HG03097 (cell line): ENCODE results near the gene CD226.
A peak's percentile ranks its signal among the peaks of the same experiment; 100 is the strongest.
"Not testable (repeated sequence)": the region's sequence is repeated elsewhere in the genome, so short reads cannot be mapped to it uniquely, and the experiment has no call there.

Source experiments
- ATAC-seq: cut with Tn5 transposase; IDR thresholded peaks from one replicate; pipeline ENCODE4 v1.9.1; 2021; ENCODE audit not compliant: unreplicated experiment, low FRiP score

Gene CD226

DNA sequence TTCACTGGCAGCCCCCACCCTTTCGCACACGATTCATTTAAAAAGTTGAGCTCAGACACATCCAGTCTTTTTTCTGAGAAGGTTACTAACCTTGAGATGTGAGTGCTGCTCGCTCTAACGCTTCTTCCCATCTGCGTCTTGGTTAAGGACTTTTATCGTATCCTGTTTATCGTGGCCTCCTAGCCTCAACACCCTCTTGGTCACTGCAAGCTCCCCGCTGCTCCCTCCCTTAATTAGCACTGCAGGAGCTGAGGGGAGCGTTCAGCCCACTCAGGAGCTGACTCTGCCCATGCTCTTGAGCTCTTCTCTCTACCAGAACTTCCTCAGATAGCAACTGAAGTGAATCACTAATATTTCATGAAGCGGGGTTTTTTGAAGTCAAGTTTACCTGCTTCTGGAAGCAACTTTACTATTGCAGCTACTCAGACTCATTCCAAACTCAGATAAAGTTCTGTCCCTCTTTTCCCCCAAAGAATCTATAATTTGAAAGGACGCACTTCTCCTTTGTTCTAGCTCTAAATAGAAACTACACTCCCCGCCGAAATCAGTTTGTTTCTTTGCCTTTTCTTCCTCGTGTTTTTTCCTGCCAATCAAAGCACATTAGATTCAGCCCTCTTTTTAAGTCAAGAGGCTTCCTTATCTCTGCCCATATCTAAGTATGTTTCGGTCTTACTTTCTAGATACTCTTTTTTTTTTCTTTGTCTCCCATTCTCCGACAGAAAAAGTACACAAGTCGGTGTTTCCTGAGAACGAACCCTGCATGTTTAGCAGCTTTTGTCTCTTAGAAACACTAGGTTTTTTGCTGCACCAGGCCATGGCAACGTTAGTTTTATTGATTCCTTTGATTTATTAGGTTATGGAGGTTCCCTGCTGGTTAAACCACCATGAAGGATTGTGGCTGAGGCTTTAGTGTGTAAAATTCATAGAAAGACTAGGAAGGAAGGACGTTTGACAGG lies 9.3 kb upstream of the CD226 start:
- ATAC-seq, result no peak

DNA sequence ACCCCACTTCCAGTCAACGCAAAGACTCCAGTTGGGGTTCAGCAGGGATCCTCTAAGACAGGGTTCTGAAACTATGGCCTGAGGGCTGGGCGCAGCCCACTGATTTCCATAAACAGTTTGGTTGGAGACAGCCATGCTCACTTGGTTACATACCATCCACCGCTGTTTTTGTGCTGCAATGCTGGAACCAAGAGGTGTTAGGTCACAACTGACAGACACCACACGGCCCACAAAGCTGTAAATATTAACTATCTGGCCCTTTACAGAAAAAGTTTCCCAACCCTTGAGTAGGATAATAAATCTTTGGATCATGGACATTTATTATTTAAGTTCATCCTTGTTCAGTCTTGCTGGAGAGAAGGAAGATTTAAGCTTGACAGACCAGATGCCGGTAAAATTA lies 8.4 kb upstream of the CD226 start:
- no peak for ATAC-seq

DNA sequence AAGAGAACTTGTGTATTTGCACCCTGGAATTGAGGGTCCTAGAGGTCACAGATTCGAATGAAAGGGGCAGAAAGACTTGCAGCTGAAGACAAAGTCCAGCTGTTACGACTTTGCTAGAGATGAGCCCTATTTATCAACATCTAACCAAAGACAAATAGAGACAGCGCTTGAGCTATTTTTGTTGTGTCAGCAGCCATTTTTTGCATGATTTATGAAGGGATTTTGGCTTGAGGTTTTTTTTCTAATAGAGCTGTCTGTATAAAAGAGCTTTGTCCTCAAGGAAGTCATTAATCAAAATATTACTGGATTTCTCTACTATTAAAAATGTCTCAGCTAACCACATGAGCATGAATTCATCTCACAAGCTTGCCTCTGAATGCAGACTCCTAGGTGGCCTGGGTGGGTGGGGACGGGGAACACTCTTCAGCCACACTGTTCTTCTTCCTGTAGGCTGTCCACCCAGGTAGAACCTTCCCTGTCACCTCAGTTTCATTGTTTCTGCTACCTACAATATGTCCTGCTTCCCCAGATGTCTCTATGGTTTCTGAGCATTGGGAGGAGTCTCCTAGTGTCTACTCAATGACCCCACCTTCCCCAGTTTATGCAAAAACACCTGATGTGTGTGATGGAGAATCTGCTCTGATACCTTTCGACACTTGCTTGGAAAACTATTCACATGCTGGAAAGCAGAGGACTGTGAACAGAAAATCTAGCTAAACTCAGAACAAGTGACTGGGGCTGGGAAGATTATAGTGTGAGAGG lies 7.2 kb upstream of the CD226 start:
- ATAC-seq, result no peak

DNA sequence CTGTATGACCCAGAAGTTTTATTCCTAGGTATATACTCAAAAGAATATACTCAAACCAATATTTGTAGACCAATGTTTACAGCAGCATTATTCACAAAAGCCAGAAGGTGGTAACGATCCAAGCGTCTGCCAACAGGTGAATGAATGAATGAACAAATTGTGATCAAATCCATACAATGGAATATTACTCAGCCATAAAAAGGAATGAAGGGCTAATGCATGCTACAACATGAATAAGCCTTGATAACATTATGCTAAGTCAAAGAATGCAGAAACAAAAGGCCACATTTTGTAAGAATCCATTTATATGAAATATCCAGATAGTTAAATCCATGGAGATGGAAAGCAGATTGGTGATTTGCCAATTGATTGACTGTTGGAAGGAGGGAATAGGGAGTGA lies 5.5 kb upstream of the CD226 start:
- ATAC-seq, result no peak

DNA sequence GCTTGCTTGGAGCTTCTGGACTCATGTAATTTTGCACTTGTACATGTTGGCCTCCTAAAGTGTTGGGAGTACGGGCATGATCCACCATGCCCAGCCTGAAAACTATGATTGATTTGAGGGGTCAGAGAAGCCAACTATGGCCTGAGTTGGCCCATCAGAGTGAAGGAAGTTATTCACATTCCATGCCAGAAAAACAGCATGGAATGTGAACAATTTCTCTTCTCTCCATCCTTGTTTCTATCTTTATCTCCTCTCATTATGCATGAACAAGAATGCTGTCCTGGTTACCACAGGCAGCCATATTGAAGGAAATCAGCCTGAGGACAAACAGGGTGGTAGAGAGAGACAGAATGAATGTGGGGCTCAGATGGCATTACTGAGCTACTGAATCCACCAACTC lies 3.5 kb upstream of the CD226 start:
- ATAC-seq, result no peak

DNA sequence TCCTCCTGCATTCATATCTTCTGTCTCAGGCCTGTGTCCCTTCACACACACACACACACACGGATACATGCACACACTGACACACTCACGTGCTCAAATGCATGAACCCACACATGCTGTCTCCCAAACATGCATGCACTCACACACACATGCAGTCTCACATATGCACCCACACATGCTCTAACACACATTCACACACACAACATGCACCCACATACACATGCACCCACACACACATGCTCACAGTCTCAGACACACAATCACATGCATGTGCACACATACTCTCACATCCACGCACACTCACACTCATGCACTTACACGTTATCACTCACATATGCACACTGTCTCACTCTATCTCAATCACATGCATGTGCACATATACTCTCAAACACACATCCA lies 1.9 kb upstream of the CD226 start:
- ATAC-seq, result no peak

DNA sequence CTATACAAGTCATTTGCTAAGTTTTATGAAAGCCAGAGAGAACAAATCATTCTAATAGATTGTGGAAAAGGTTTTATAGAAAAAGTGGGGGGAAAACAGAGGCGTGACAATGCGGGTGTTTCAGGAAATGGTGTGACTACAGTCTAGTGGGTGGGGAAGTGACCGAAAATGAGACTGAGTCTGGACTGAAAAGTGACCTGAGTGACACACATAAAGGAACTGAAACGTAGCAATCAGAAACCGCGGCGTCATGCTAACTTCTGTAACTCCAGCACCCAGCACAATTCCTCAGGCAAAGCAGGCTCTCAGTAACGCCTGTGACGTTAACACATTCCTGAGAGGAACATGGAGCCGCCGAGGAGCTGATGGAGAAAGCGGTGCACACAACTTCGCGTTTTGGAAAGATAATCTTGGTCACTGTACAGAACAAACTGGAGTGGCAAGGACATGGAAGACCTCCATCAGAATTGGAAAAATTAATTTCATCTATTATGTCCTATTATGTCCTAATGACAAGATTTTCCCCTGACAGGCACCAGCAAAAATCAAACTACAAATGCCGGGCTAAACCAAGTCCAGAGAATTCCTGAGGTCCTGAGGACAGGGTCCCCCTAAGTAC lies 1.4 kb upstream of the CD226 start:
- ATAC-seq, result peak; percentile 94

DNA sequence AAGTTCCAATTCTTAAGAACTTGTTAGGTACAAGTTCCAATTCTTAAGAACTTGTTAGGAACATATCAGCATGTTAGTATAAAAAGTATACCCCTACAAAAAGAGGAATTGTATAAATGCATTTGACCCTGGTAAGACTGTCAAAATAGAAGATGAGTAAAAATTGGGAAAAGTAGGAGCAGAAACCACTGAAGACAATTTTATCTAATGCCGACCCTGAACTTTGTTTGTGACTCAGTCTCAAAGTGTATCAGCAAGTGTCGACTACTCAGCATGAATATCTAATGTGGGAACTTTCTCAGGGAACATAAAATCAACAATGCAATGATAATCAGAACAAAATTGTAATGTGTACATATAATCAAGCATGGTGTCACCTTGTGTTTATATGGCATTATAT lies 583 bp upstream of the CD226 start:
- no peak for ATAC-seq

DNA sequence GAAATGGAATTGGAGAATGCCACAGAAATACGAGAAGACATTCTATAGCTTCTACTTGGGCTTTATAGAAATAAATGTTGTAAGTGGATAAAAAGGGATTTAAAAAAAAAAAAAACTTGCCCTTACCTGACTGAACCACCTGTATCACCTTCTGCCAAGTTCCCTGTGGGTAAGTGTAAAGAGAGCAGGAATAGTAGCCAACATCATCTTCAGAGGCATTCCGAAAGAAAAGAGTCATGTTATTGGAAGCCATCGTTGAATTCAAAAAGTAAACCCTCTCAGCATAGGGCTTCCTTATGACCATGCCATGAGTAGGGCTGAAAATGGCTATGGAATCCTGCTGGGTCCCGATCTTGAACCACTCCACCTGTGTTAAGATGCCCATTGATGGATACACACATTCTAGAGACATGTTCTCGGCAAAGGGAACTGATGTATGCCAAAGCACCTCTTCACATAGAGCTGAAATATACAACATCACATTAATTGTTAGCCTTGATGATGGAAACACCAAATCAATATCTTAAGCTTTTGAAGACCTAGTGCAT lies 991 bp downstream of the CD226 start:
- ATAC-seq, result no peak

DNA sequence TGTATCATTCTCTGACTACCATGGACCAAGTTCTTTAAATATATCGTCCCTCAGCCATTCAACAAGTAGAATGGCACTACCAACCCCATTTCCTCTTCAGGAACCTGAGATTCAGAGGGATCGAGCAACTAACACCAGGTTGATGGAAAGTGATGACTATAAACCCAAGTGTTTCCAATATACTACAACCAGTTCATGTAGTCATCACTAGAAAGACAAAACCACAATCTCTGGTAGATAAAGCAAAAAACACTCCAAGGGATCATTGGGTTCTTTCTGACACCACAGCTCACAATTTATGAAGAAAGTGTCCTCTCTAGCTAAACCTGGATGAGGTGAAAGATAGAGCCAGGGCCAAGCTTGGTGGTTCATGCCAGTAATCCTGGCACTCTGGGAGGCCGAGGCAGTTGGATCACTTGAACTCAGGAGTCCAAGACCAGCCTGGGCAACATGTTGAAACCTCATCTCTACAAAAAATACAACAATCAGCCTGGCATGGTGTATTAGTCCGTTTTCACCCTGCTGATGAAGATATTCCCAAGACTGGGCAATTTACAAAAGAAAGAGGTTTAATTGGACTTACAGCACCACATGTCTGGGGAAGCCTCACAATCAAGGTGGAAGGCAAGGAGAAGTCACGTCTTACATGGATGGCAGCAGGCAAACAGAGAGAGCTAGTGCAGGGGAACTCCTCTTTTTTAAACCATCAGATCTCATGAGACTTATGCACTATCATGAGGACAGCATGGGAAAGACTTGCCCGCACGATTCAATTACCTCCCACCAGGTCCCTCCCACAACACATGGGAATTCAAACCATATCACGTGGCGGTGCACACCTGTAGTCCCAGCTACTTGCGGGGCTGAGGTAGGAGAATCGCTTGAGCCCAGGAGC lies 2.2 kb downstream of the CD226 start:
- no peak for ATAC-seq

DNA sequence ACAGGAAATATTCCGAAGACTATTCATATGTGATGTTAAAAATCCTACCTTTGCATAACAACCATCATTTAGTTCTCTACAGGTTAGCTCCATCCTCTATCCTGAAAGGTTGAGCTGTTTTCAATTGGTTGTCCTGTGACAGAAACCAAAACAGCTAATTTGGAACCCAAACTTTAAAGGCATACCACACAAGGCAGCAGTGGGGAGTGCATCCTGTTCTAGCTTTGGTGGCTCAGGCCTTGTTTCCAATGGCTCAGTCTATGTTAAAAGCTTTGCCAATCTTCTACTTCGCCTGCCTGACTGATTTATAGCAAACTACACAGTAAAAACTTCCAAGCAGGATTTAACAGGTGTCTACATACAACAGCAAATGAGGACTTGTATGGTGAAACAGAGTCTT lies 3.2 kb downstream of the CD226 start:
- ATAC-seq, result no peak

DNA sequence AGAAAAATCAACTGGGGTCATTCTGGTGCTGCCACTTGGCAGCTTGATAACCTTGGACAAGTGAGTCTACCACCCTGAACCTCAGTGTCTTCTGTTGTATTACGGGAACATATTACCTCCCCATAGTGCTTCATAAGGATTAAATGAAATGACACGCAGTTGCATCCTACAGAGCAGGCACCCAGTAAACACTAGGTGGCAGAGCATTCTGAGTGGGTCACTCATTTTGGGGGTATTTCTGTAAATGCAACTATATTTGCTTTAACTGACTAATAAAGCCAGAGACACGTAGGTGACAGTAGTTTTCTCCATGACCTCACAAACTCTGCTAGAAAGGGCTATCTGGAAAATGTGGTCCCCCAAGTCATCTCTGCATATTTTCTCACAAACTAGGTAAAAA lies 4.7 kb downstream of the CD226 start:
- no peak for ATAC-seq

DNA sequence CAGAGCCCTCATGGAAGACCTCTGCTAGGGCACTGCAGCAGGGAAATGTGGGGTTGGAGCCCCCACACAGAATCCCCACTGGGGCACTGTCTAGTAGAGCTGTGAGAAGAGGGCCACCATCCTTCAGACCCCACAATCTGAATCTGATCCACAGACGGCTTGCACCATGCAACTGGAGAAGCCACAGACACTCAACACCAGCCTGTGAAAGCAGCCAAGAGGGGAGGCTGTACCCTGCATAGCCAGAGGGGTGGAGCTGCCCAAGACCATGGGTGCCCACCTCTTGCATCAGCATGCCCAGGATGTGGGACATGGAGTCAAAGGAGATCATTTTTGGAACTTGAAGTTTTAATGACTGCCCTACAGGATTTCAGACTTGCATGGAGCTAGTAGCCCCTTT lies 6.5 kb downstream of the CD226 start:
- ATAC-seq, result no peak

DNA sequence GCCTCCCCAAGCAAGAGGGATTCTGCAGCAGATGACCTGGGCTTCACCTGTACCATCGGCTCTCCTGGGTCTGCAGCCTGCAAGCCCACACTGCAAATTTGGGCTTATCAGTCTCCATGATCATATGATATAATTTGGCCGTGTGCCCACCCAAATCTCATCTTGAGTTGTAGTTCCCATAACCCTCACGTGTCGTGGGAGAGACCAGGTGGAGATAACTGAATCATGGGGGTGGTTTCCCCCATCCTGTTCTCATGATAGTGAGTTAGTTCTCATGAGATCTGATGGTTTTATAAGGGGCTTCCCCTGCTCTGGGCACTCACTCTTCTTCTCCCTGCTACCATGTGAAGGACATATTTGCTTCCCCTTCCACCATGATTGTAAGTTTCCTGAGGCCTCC lies 7.9 kb downstream of the CD226 start:
- ATAC-seq, result not testable (repeated sequence)

DNA sequence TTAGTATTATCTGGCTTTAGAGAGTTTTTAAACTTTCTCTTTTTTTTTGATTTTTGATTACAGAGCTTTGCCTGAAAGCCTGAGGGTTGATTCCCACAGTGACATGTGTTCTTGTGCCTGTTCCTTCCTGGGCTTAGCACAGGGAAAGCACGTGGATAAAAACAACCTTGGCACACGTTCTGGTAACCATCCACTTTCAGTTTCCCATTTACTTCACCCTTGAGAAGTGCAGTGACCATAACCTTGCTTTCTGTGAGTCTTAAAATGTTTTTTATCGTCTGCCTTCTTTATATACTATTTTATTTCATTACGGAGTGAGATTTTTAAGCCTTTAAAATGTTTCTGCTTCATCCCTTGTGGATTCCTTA lies 11.5 kb downstream of the CD226 start:
- ATAC-seq, result peak; percentile 48

DNA sequence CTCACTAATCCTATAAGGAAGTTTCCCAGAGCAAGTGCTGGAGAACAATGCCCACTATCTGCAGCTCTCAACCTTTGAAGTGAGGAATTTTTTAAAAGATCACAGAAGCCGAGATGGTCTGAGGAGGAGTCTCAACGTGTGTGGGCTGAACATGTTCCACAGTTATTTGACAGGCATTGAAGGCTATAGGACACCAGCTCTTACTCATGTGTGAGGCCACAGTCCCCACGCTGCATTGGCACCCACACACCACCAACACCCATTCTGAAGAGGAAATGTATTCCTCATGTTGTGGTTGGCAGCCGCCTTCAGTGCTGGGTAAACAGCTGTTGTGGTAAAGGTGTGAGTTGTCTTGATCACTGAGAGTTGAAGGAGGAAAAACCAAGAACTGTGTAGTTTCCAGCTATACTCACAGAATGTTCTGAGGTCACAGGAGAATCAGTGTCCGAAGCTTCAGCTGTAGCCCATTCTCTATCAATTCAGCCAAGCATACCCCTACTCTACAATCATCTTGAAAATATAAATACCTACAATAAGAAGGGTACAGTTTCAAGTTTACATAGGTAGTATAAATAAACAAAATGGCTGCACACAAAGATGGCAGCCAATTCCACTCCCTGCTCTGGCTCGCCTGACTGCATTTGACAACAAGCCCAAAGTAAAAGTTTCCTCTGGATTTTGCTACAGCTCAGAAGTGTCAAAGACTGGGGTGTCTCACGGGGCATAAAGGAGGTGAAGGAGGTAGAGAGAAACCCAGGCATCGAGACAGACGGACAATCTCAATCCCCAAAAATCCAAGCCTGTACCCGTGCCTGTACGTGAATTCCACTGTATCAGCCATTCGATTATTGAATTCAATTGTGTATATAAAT lies 12.1 kb downstream of the CD226 start:
- peak; percentile 96 for ATAC-seq

DNA sequence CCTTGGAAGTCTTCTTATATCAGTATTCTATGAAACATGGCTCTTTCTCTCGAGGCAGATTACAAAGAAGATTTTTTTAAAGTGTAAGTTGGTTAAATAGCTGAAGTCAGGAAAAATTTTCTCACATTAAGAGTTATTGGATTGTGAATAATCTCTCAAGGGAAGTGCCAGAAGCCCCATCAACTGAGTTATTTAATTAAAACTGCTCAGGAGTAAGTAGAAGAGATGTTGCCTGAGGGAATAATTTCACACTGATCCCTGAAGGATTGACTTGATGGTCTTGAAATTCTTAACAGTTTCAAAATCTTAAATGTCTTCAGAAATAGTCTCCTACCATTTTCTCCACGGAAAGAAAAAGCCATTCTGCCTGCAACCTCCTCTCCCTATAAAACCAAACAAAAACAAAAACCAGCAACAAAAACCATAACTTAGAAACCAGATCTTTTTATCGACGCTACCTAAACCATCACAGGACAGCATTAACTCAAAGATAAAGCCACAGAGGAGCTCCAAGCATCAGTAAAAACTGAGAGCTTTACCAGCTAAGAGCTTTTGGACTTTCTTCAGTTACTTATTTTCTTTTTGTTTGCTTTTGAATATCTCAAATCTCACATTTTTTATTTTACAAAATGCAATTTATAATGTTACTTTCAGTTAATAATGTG lies 12.9 kb downstream of the CD226 start:
- ATAC-seq, result no peak

DNA sequence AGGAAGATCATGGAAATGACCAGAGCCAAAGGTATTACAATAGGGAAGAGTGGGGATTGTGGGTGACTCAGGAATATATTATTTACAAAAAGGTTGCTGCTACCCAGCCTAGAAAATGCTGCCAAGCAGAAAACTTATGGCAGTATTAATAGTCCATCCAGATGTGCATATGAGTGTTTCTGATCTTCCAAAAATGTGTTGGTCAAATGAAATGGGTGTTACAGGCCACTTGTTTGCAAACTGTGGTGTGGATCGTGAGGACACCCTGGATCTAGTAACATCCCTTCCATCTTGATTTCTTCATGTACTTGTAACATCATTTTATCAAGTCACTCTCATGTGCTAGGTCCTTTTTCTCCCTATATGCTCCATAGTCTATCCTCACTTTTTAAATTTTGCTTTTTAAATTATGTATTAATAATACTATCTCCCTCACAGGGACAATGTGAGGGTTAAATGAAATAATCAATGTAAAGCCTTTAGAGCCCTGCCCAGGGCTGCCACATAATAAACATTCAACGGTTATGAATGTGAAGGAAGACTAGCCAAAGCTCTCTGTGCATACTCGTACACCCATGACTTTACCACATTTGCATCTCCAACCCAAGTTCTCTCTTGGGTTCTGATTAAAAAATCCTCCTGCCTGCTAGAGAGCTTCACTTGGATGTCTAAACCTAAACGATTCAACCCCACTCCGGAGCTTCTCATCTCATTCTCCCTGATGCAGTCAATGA lies 18.5 kb downstream of the CD226 start:
- no peak for ATAC-seq
